Vagina (tissue), 2 donors: ENCODE data around the gene XPOT.

ENCODE experiments used
- CTCF ChIP-seq, 3 experiments: fragments of 450-650 bp in 2 of 3; fragments of 200-600 bp in 1 of 3; sonication (generic) in 1 of 3; IDR thresholded peaks; one replicate each; pipeline ENCODE4 v1.5.1; 2017 to 2019; ENCODE audit warnings: antibody characterized with exemption in 3 of 3, mild to moderate bottlenecking in 2 of 3, moderate library complexity in 2 of 3
- POLR2A ChIP-seq, 2 donors: fragments of 450-650 bp; IDR thresholded peaks; one replicate each; pipeline ENCODE4 v1.6.1; 2017; ENCODE audit warnings: antibody characterized with exemption in 2 of 2, mild to moderate bottlenecking in 2 of 2, moderate library complexity in 2 of 2
- POLR2AphosphoS5 ChIP-seq, 2 donors: sonication (generic); formaldehyde crosslinking; IDR thresholded peaks; one replicate each; pipeline ENCODE4 v1.9.0; 2017; ENCODE audit warnings: antibody characterized with exemption in 2 of 2, mild to moderate bottlenecking in 2 of 2, low read depth in 1 of 2; ENCODE audit not compliant: insufficient read depth in 1 of 2

- no peak for TF ChIP-seq CTCF (IDR thresholded peaks at IDR 0.05)
- no peak for TF ChIP-seq POLR2A (IDR thresholded peaks at IDR 0.05)
- TF ChIP-seq POLR2AphosphoS5 (IDR thresholded peaks at IDR 0.05; ENCODE audit: insufficient read depth in 1 of 2, low read depth in 1 of 2), result no peak
These were observed 26.7 kb downstream of the XPOT start for GRCh38 chr12:64430886-64431285.
